ENCODE data around the gene CXXC5. TPM values are rescaled to one million over a fixed set of nuclear protein-coding genes. Genes with fewer than 3 reads are reported as not detected.

CXXC5 gene
- polyA plus RNA-seq, 3 donors: 201 to 226 (median 217) TPM

GRCh38 chr5:139657363-139658321 is 9.5 kb downstream of the CXXC5 start:
- DNase-seq (ENCODE audit: extremely low read depth in 1 of 11, low read depth in 9 of 11, low spot score in 4 of 11): no peak

DNA sequence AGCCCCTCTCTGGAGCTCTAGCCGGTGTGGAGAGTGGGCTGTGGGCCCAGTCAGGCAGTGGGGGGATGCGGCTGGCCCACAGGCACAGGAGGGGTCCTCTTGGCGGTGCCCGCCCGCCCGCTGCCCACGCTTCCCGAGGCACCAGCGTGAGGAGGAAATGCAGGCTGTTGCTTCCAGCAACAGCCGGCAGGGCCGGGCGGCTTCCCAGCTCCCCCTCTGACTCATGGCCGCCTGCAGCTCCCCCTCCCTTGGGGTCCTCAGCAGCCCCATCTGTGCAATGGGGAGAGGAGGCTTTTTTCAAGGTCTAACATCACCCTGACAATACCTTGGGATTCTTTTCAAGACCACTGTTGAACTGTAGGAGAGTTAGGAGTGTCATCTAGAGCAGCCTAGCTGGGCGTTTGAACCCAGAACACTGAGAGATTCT is 10.4 kb downstream of the CXXC5 start:
- DNase-seq (ENCODE audit: extremely low read depth in 1 of 11, low read depth in 9 of 11, low spot score in 4 of 11): no peak

- no peak for DNase-seq (ENCODE audit: extremely low read depth in 1 of 11, low read depth in 9 of 11, low spot score in 4 of 11)
These were observed 10.9 kb downstream of the CXXC5 start for GRCh38 chr5:139658928-139659667.

DNA sequence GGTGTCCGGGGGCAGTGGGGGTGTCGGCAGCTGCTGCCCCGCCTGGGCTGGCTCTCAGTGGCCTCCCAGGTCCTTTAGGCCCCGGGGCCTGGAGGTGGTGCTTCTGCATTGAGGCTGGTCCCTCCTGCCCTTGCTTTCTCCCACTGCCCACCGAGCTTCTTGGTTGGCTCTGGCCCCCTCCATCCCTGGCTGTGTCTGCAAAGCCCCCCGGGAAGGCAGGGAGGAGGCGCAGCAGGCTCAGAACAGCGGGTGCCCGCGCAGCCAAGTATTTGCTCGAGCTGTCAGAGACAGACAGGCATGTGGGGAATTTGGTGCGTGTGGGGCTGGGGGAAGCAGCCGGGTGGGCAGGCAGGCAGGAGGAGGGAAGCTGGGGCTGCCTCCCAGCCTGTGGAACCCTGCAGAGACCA is 11.5 kb downstream of the CXXC5 start:
- DNase-seq (ENCODE audit: extremely low read depth in 1 of 11, low read depth in 9 of 11, low spot score in 4 of 11): no peak

DNA sequence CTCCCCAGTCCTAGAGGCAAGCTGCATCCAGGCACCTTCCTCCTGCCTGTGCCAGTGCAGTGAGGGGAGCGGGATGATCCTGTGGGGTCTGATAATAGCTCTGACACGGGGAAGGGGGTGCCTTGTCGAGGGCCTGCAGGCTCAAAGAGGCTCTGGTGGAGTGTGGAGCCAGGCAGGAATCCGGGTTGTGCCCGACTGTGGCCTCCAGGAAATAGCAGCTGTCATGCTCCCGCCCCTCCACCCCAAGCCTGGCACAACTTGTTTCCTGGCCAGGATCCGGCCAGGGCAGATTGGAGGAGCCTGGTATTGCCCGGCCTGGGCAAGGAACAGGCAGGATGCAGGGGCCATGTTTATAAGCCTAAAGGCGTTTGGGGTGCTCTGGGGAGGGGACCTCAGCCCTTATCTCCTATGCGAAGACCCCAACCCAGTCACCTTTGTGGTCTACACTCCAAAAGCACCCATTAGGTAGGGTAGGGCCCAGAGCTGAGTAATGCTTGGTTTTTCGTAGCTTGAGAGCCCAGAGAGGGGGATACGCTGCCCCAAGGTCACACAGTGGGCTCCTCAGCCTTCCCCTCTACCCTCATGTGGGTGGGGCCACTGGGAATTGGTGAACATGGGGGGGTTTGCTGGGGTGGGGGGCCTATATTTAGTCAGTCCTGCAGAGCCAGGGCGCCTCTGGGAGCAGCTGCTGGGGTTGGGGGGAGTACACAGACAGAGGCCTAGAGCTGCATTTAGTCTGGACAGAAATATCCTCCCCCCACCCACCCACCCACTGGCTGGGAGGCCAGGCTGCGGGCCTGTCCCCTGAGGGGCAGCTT is 12.2 kb downstream of the CXXC5 start:
- no peak for DNase-seq (ENCODE audit: extremely low read depth in 1 of 11, low read depth in 9 of 11, low spot score in 4 of 11)

DNA sequence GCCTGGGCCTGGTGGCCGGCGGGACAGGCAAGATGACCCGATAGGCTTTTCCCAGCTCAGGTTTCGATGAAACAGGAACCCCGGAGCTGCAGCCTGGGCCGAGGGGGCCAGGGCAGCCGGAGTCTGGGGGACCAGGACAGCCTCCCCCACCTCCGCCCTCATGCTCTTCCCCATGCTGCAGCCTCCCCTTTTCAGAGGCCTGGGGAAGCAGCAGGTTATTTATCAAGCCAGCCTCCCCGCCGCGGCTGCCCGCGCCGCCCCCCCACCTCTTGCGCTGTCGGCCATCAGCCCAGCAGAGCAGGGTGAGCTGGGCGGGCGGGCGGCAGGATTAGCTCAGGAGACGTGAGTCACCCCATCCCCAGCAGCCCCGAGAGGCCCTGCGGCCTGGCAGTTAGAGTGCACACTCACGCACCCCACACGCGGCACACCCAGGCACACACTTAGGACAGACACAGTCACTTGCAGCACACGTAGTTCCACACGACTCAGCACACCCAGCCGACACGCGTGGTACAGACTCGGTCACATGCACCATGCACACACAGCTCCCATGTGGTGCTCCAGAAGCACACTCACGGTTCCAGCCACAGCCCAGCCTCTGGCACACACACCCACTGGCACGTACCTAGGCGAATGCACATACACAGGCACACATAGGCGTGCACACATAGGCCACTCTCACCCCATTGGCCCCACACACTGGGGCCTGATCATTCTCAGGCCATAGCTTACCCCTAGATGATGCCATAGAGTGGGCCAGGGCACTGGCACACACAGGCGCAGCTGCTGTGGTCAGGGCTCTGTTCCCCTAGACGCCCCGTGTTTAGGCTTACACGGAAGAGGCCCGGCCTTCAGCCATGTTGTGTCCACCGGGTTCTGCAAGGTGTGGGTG is 13.0 kb downstream of the CXXC5 start:
- DNase-seq (ENCODE audit: extremely low read depth in 1 of 11, low read depth in 9 of 11, low spot score in 4 of 11): no peak

DNA sequence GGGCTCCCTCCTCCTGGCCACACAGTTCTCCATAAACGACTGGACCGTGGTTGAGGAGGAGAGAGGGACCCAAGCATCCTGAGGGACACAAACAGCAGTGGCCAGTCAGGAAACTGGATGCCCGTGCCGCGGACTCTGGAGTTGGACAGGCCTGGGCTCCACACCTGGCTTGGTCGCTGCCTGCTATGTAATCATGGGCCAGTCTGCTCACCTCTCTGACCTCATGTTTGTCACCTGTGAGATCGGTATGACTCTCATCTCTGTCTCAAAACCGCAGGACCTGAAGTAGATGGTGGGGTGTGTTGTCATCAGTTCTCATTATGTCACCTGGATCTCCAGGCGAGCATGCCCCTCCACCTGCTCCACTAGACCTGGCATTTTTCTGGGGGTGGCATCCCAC is 14.5 kb downstream of the CXXC5 start:
- DNase-seq (ENCODE audit: extremely low read depth in 1 of 11, low read depth in 9 of 11, low spot score in 4 of 11): no peak

GRCh38 chr5:139663207-139664085 is 15.3 kb downstream of the CXXC5 start:
- no peak for DNase-seq (ENCODE audit: extremely low read depth in 1 of 11, low read depth in 9 of 11, low spot score in 4 of 11)

DNA sequence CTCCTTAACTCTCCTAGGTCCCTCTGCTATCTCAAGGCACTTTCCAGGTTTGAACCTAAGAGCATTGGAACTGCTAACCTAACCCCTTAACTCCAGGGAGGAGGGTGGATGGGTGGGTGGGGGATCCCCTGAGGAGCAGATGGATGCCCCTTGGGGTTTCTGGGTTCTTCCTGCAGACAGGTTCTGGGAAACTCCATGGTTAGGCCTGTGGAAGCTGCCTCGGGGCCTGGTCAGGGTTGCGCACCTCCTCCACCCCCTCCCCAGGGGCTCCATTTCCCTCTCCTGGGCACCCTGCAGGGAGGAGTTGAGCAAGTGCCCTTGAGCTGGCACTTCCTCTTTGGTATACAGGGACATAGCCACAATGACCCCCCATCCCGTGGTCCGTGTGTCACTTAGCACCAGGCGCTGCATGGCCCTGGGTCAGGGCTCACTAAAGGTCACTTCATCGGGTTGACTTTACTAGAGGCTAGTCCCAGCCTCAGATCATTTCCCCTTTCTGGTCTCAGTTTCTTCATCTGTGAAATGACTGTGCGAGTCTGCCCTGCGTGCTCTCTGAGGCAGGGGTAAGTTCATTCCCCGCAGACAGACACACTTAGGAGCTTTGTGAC is 16.0 kb downstream of the CXXC5 start:
- no peak for DNase-seq (ENCODE audit: extremely low read depth in 1 of 11, low read depth in 9 of 11, low spot score in 4 of 11)

DNA sequence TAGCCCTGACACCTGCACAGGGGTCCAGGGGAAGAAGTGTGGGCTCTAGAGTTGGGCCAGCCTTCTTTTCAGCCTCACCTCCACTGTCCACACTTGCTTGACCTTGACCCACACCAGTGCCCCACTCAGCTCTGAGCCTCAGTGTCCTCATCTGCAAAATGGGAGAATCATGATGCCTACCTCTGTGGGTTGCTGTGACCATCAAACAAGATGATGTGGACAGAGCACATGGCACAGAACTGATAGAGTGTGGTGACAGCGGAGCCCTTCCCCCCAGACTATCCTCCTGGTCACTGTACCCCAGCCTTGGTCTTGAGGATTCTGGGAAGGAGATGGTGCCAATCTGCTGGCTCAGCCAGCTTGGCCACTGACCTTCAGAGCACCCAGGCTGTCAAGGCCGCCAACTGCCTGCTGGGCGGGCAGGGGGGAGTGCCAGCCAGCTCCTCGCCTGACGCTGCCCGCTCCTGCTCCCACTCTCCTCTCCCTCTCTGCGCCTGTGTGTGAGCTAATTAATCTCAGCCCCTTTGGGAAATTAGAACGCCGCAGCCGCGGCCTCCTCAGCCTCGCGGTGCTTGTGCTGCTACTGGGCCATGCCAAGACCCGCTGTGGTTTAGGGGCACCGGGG is 16.7 kb downstream of the CXXC5 start:
- DNase-seq (ENCODE audit: extremely low read depth in 1 of 11, low read depth in 9 of 11, low spot score in 4 of 11): no peak

GRCh38 chr5:139665626-139666025 is 17.5 kb downstream of the CXXC5 start:
- no peak for DNase-seq (ENCODE audit: extremely low read depth in 1 of 11, low read depth in 9 of 11, low spot score in 4 of 11)

DNA sequence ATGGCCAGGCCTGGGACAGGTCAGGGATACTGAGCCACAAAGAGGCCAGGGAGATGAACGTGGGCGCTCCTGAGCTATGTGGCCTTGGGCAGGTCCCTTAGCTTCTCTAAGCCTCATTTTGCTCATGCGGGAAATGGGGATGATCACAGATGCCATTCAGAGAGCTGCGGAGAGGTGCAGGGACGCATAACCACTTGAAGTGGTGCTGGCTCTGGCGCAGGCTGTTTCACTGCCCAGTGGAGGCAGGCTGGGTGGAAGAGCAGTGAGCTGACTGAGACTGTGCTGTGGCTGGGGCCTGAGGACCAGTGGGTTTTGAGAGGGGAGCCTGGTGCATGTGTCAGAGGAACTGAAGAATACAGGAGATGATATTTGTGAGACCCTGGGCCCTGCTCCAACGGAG is 18.4 kb downstream of the CXXC5 start:
- DNase-seq (ENCODE audit: extremely low read depth in 1 of 11, low read depth in 9 of 11, low spot score in 4 of 11): no peak

DNA sequence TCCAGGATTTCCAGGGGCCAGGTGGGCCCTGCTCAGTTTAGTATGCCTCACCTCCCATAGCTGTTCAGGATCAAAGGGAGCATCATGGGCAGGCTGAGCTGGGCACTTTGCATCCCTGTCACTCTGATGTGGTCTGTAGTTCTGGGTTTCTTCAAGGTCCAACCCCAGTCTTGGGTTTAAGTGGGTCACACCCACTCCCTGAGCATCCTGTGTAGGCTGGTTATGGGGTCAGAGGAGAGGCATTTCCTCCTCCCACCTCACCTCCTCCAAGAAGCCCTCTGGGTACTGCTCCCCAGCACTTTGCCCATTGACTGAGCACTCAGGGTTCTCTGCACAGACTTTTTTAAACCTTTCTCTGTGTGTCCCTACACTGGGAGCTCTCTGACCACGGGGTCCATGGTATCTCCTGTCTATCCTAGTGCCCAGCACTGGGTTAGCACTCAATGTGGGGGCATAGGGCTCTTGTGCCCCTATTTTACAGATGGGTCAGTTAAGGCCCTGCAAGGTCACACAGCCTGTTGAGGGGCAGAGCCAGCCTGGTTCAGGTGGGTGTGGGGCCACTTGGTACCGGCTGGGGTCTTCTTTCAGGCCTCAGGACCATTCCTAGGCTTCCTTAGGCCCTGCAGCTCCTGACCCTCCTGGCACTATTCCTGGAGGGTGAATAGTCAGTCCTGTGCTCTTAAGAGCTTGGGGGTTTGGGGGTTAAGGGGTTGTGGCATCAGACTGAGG is 19.0 kb downstream of the CXXC5 start:
- no peak for DNase-seq (ENCODE audit: extremely low read depth in 1 of 11, low read depth in 9 of 11, low spot score in 4 of 11)

DNA sequence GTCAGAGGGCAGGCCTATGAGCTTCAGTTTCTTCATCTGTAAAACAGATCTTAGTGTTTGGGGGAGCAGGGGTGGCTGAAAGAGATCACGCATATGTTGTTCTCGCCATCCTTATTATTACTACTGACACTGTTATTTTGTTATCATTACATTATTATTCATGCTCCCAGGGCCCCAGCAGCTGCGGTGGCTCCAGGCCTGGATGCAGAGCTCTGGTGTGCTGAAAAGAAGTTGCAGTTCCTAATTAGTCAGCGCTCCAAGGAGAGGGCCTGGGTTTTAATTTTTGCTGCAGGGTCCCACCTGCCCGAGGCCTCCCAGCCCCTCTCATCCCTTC is 19.5 kb downstream of the CXXC5 start:
- no peak for DNase-seq (ENCODE audit: extremely low read depth in 1 of 11, low read depth in 9 of 11, low spot score in 4 of 11)

DNA sequence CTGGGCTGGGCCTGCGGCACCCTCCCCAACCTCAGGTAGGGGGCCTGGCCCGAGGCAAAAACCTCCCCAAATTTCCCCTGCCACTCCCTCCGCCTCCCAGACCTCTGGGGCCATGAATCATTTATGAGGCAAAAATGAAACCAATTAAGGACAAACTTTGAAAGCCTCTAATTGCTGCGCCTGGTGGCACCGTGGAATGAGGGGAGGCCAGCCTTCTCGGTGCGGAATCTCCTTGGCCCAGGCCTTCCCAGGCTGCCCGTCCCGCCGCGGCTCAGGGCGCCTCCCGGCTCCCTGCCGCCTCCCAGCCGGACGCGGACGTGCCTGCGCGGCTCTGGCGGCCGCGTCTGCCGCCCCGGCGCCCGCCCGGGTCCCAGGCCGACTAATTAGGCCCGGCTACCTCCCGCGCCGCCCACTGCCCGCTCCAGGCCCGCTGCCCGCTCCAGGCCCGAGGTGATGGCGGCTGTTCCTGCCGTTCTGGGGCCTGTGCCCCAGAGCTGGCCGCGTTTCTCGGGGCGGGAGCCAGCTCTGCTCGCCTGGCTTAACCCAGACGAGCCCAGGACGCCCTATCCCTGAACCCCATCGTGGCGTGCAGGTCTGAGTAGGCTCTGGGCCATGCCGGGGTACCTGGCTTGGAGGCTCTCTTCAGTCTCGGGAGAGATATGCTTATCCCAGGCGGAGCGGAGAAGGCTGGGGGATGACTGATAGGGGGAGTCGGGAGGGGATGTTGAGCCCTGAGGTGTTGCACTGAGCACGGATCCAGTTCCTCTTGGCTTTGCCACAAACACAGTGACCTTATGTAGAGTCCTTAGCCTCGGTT is 20.1 kb downstream of the CXXC5 start:
- no peak for DNase-seq (ENCODE audit: extremely low read depth in 1 of 11, low read depth in 9 of 11, low spot score in 4 of 11)

Measured in renal cortex interstitium (tissue), 11 donors.